K562 (cell line): Measurements from ENCODE around the gene UBFD1. TPM values are rescaled to one million over a fixed set of nuclear protein-coding genes. Genes with fewer than 3 reads are reported as not detected.

Experiments used
- BACH1 ChIP-seq: fragments of 200-800 bp; sonication (Bioruptor generic); IDR thresholded peaks from 2 replicates; pipeline ENCODE4 v1.6.1; 2016; ENCODE audit warnings: missing genetic modification characterization, missing compliant biosample characterization
- EGR1 ChIP-seq: fragments of 450-650 bp; conservative IDR thresholded peaks from 2 replicates; pipeline ENCODE4 v1.6.1; 2017; ENCODE audit warnings: mild to moderate bottlenecking
- ETV1 ChIP-seq: fragments of 450-650 bp; conservative IDR thresholded peaks from 2 replicates; pipeline ENCODE4 v1.6.1; 2016; ENCODE audit warnings: missing genetic modification characterization, control low read depth, low read depth, missing compliant biosample characterization
- ETV6 ChIP-seq, 3 experiments: fragments of 150-350 bp in 1 of 3; sonication (generic) in 1 of 3; formaldehyde crosslinking in 1 of 3; IDR thresholded peaks; 2 replicates each; pipeline versions ENCODE4 v1.6.1 to v1.8.0; 2014 to 2022; ENCODE audit warnings: borderline replicate concordance in 2 of 3, low read depth in 2 of 3, antibody characterized with exemption in 1 of 3, low read length in 1 of 3, mild to moderate bottlenecking in 1 of 3, missing genetic modification reagents in 1 of 3
- HOXB6 ChIP-seq: fragments of 250-450 bp; sonication (Bioruptor Pico); IDR thresholded peaks from 2 replicates; pipeline ENCODE4 v1.5.1; 2022; ENCODE audit warnings: mild to moderate bottlenecking, borderline replicate concordance
- L3MBTL2 ChIP-seq: fragments of 450-650 bp; IDR thresholded peaks from 2 replicates; pipeline ENCODE4 v1.6.1; 2016; ENCODE audit warnings: mild to moderate bottlenecking, moderate library complexity
- MAFK ChIP-seq: IDR thresholded peaks from 2 replicates; pipeline ENCODE4 v1.6.1; 2011; ENCODE audit warnings: low read length, improper control_type of control experiment
- MCM3 ChIP-seq: fragments of 450-650 bp; IDR thresholded peaks from 2 replicates; pipeline ENCODE4 v1.6.1; 2016
- MEIS2 ChIP-seq: fragments of 450-650 bp; IDR thresholded peaks from 2 replicates; pipeline ENCODE4 v1.6.1; 2014; ENCODE audit warnings: mild to moderate bottlenecking; ENCODE audit not compliant: partially characterized antibody
- MYBL2 ChIP-seq, 2 experiments: fragments of 450-650 bp in 1 of 2; sonication (generic) in 1 of 2; formaldehyde crosslinking in 1 of 2; IDR thresholded peaks; 2 replicates each; pipeline versions ENCODE4 v1.6.1 to v1.8.1; 2017 to 2022; ENCODE audit warnings: borderline replicate concordance in 1 of 2, inconsistent platforms in 1 of 2, low read depth in 1 of 2, mild to moderate bottlenecking in 1 of 2, missing genetic modification reagents in 1 of 2, moderate library complexity in 1 of 2
- NCOA2 ChIP-seq, 2 experiments: fragments of 450-650 bp; IDR thresholded peaks; 2 replicates each; pipeline ENCODE4 v1.6.1; 2018; ENCODE audit warnings: mild to moderate bottlenecking in 2 of 2, moderate library complexity in 1 of 2; ENCODE audit not compliant: partially characterized antibody in 2 of 2
- NFE2L1 ChIP-seq: fragments of 450-650 bp; IDR thresholded peaks from 2 replicates; pipeline ENCODE4 v1.6.1; 2016; ENCODE audit warnings: missing genetic modification characterization, low read depth, mild to moderate bottlenecking, missing compliant biosample characterization, moderate library complexity, borderline replicate concordance
- NFIC ChIP-seq: fragments of 450-650 bp; IDR thresholded peaks from 2 replicates; pipeline ENCODE4 v1.6.1; 2017; ENCODE audit warnings: mild to moderate bottlenecking, inconsistent platforms
- POLR2A ChIP-seq: fragments of 450-650 bp; conservative IDR thresholded peaks from 2 replicates; pipeline ENCODE4 v1.6.1; 2016
- PURB ChIP-seq: sonication (generic); formaldehyde crosslinking; IDR thresholded peaks from 2 replicates; pipeline ENCODE4 v1.9.0; 2021; ENCODE audit warnings: low read depth, mild to moderate bottlenecking, missing genetic modification reagents
- RCOR1 ChIP-seq, 2 experiments: IDR thresholded peaks; 2 replicates each; pipeline ENCODE4 v1.6.1; 2012; ENCODE audit warnings: low read depth in 2 of 2, low read length in 2 of 2, borderline replicate concordance in 1 of 2, improper control_type of control experiment in 1 of 2
- SRSF3 ChIP-seq: fragments of 200-400 bp; formaldehyde crosslinking; IDR thresholded peaks from 2 replicates; pipeline ENCODE4 v1.6.1; 2016; ENCODE audit warnings: mild to moderate bottlenecking, low read length, moderate library complexity; ENCODE audit not compliant: insufficient read depth
- U2AF1 ChIP-seq: fragments of 200-400 bp; formaldehyde crosslinking; optimal IDR thresholded peaks from 2 replicates; pipeline ENCODE3; 2017; ENCODE audit warnings: mild to moderate bottlenecking, low read depth, low read length, moderate library complexity
- U2AF2 ChIP-seq: fragments of 200-400 bp; formaldehyde crosslinking; optimal IDR thresholded peaks from 2 replicates; pipeline ENCODE3; 2017; ENCODE audit warnings: low read depth, mild to moderate bottlenecking, low read length
- USF1 ChIP-seq: sonication (generic); formaldehyde crosslinking; IDR thresholded peaks from 2 replicates; pipeline ENCODE4 v1.9.0; 2022; ENCODE audit warnings: mild to moderate bottlenecking, missing genetic modification reagents
- YY1 ChIP-seq, 3 experiments: IDR thresholded peaks; 2 replicates each; pipeline ENCODE4 v1.6.1; 2011; ENCODE audit warnings: low read length in 2 of 3, mild to moderate bottlenecking in 2 of 3, moderate library complexity in 2 of 3, borderline replicate concordance in 1 of 3, control low read depth in 1 of 3, low read depth in 1 of 3; ENCODE audit not compliant: insufficient read depth in 3 of 3, insufficient replicate concordance in 2 of 3, control insufficient read depth in 1 of 3, insufficient read length in 1 of 3; ENCODE audit errors: extremely low read depth in 1 of 3
- ZNF197 ChIP-seq: fragments of 200-800 bp; sonication (Bioruptor generic); IDR thresholded peaks from 2 replicates; pipeline ENCODE4 v1.6.1; 2016; ENCODE audit warnings: low read depth, missing genetic modification characterization, missing compliant biosample characterization
- ZNF280A ChIP-seq: fragments of 450-650 bp; IDR thresholded peaks from 2 replicates; pipeline ENCODE4 v1.6.1; 2018; ENCODE audit warnings: mild to moderate bottlenecking, low read depth; ENCODE audit not compliant: partially characterized antibody
- ZNF41 ChIP-seq: fragments of 250-450 bp; sonication (Bioruptor Pico); conservative IDR thresholded peaks from 2 replicates; pipeline ENCODE4 v1.4.0; 2020; ENCODE audit warnings: mild to moderate bottlenecking
- ZNF445 ChIP-seq: fragments of 250-450 bp; sonication (Bioruptor Pico); IDR thresholded peaks from 2 replicates; pipeline ENCODE4 v1.4.0; 2020; ENCODE audit warnings: low read depth, mild to moderate bottlenecking, moderate library complexity
- ZNF766 ChIP-seq: fragments of 200-800 bp; sonication (Bioruptor generic); conservative IDR thresholded peaks from 2 replicates; pipeline ENCODE4 v1.6.1; 2016; ENCODE audit warnings: missing genetic modification characterization, missing compliant biosample characterization
- polyA plus RNA-seq, 8 experiments: library from polyadenylated mRNA; depleted of rRNA in 4 of 8; stranded (reverse) in 5 of 8; unstranded in 3 of 8; fragments of >200 nt; fragmentation: Nextera tagmentation in 2 of 8; fragmentation: Illumina TruSeq in 1 of 8; extraction: Ambion mirVana in 2 of 8; extraction: Trizol in 1 of 8; gene quantifications; 2 replicates each; pipeline versions ENCODE4 v1.2.1 to v1.2.3, GENCODE V29; 2011 to 2014; ENCODE audit warnings: inconsistent platforms in 1 of 8, missing spikeins in 1 of 8
- total RNA-seq, 7 experiments: library from RNA; depleted of rRNA in 6 of 7; stranded (reverse); fragments of >200 nt in 6 of 7; fragmentation: Illumina TruSeq in 2 of 7; extraction: Trizol in 2 of 7; gene quantifications; 2 replicates each; pipeline versions ENCODE4 v1.2.1 to v1.2.3, GENCODE V29; 2011 to 2021; ENCODE audit warnings: low replicate concordance in 1 of 7

UBFD1 gene
- total and polyA plus RNA-seq, 9 of the 15 experiments (the other 6 are each of a cell fraction or from before 2014, with no cell fraction given) = 10.7 to 66.2 (median 34.0) TPM

- TF ChIP-seq MYBL2 (IDR thresholded peaks at IDR 0.05; ENCODE audit: low read depth) (no peak), MYBL2 (CRISPR knock-in tag; IDR thresholded peaks at IDR 0.05; ENCODE audit: borderline replicate concordance) (no peak), MCM3 (no peak), ZNF280A (no peak), PURB (CRISPR knock-in tag) (no peak), RCOR1 (IDR thresholded peaks at IDR 0.05; ENCODE audit: borderline replicate concordance in 1 of 2, low read depth in 2 of 2, low read length in 2 of 2) (peak in 1 of 2 experiments; percentile 91; a peak in 2 of 4 replicates), MEIS2 (peak; percentile 81), MAFK (peak; percentile 94), NFIC (peak; percentile 98), POLR2A (peak; percentile 36; the same call in 1 of the 2 replicates), ZNF766 (peak; percentile 100), ZNF445 (CRISPR knock-in tag) (peak; percentile 97), NFE2L1 (tag) (peak; percentile 99), HOXB6 (CRISPR knock-in tag) (peak; percentile 90; the same call in 1 of the 2 replicates), ETV6 (IDR thresholded peaks at IDR 0.05; ENCODE audit: borderline replicate concordance in 1 of 2, low read depth in 2 of 2, low read length in 1 of 2) (no peak), ETV6 (CRISPR knock-in tag; IDR thresholded peaks at IDR 0.05; ENCODE audit: borderline replicate concordance) (no peak), BACH1 (tag) (peak; percentile 100), SRSF3 (no peak), USF1 (no peak), ZNF197 (CRISPR knock-in tag) (peak; percentile 100), U2AF2 (no peak), EGR1 (no peak), YY1 (IDR thresholded peaks at IDR 0.05; ENCODE audit: borderline replicate concordance in 1 of 3, control insufficient read depth in 1 of 3, extremely low read depth in 1 of 3, insufficient read depth in 3 of 3, insufficient read length in 1 of 3, insufficient replicate concordance in 2 of 3, low read depth in 1 of 3, low read length in 2 of 3) (peak in 2 of 3 experiments; percentile 18 to 76), U2AF1 (no peak), NCOA2 (IDR thresholded peaks at IDR 0.05; ENCODE audit: partially characterized antibody in 2 of 2) (no peak), L3MBTL2 (peak; percentile 58; the same call in 1 of the 2 replicates), ZNF41 (CRISPR knock-in tag) (peak; percentile 99), ETV1 (tag) (peak; percentile 99)
Observed at GRCh38 chr16:23597003-23597756, 39.7 kb downstream of the UBFD1 start (continued).
